HCT116 (cell line): Measurements from ENCODE around the gene POLR3H.

Experiments used
- CBX3 ChIP-seq: IDR thresholded peaks from 2 replicates; pipeline ENCODE4 v1.6.1; 2012; ENCODE audit warnings: low read depth
- EZH2 ChIP-seq: fragments of 200-600 bp; sonication (generic); IDR thresholded peaks from 2 replicates; pipeline ENCODE4 v1.6.1; 2017; ENCODE audit warnings: antibody characterized with exemption, mixed run types
- TF ChIP-seq, protein P1 (sequence below), 3 experiments: fragments of 200-600 bp in 1 of 3; sonication (generic) in 1 of 3; IDR thresholded peaks in 2 of 3; conservative IDR thresholded peaks in 1 of 3; 2 replicates each; pipeline ENCODE4 v1.5.1; 2012 to 2017; ENCODE audit warnings: low read depth in 2 of 3, low read length in 2 of 3, antibody characterized with exemption in 1 of 3, borderline replicate concordance in 1 of 3, control low read depth in 1 of 3, mild to moderate bottlenecking in 1 of 3, mixed read lengths in 1 of 3, mixed run types in 1 of 3, moderate library complexity in 1 of 3; ENCODE audit not compliant: insufficient read depth in 1 of 3
- TF ChIP-seq, protein P2 (sequence below): IDR thresholded peaks from 2 replicates; pipeline ENCODE4 v1.6.1; 2012
- TF ChIP-seq, protein P3 (sequence below): IDR thresholded peaks from 2 replicates; pipeline ENCODE4 v1.6.1; 2012; ENCODE audit warnings: low read depth

DNA sequence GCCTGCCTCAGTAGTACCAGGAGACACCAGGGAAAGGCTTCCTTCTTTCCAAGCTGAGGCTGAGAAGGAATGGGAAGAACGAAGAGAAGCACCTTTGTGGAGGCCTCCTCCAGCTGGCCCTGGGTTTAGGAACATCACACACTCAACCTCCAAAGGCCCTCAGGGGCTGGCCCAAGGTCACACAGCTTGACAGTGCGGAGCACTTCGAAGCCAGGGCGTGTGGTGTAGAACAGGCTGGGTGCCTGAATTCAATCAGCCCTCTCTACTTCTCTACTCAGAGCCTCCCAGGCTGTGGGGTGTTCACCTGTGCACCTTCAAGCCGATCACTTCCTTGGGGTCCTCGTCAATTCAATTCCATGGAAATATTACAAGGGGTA lies 15.8 kb upstream of the POLR3H start:
- TF ChIP-seq CBX3: no peak
- TF ChIP-seq EZH2: no peak
- TF ChIP-seq, protein P1, sequence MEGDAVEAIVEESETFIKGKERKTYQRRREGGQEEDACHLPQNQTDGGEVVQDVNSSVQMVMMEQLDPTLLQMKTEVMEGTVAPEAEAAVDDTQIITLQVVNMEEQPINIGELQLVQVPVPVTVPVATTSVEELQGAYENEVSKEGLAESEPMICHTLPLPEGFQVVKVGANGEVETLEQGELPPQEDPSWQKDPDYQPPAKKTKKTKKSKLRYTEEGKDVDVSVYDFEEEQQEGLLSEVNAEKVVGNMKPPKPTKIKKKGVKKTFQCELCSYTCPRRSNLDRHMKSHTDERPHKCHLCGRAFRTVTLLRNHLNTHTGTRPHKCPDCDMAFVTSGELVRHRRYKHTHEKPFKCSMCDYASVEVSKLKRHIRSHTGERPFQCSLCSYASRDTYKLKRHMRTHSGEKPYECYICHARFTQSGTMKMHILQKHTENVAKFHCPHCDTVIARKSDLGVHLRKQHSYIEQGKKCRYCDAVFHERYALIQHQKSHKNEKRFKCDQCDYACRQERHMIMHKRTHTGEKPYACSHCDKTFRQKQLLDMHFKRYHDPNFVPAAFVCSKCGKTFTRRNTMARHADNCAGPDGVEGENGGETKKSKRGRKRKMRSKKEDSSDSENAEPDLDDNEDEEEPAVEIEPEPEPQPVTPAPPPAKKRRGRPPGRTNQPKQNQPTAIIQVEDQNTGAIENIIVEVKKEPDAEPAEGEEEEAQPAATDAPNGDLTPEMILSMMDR (IDR thresholded peaks at IDR 0.05 in 2 of 3, conservative IDR thresholded peaks at IDR 0.05 in 1 of 3; ENCODE audit: borderline replicate concordance in 1 of 3, insufficient read depth in 1 of 3, low read depth in 2 of 3, low read length in 2 of 3): no peak
- TF ChIP-seq, protein P2, sequence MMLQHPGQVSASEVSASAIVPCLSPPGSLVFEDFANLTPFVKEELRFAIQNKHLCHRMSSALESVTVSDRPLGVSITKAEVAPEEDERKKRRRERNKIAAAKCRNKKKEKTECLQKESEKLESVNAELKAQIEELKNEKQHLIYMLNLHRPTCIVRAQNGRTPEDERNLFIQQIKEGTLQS: no peak
- TF ChIP-seq, protein P3, sequence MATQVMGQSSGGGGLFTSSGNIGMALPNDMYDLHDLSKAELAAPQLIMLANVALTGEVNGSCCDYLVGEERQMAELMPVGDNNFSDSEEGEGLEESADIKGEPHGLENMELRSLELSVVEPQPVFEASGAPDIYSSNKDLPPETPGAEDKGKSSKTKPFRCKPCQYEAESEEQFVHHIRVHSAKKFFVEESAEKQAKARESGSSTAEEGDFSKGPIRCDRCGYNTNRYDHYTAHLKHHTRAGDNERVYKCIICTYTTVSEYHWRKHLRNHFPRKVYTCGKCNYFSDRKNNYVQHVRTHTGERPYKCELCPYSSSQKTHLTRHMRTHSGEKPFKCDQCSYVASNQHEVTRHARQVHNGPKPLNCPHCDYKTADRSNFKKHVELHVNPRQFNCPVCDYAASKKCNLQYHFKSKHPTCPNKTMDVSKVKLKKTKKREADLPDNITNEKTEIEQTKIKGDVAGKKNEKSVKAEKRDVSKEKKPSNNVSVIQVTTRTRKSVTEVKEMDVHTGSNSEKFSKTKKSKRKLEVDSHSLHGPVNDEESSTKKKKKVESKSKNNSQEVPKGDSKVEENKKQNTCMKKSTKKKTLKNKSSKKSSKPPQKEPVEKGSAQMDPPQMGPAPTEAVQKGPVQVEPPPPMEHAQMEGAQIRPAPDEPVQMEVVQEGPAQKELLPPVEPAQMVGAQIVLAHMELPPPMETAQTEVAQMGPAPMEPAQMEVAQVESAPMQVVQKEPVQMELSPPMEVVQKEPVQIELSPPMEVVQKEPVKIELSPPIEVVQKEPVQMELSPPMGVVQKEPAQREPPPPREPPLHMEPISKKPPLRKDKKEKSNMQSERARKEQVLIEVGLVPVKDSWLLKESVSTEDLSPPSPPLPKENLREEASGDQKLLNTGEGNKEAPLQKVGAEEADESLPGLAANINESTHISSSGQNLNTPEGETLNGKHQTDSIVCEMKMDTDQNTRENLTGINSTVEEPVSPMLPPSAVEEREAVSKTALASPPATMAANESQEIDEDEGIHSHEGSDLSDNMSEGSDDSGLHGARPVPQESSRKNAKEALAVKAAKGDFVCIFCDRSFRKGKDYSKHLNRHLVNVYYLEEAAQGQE: no peak
